ENCODE results near the gene STAM2.
"Not testable (repeated sequence)": the region's sequence is repeated elsewhere in the genome, so short reads cannot be mapped to it uniquely, and the experiment has no call there.

The STAM2 gene

GRCh38 chr2:152160378-152160777 is 15.2 kb downstream of the STAM2 start:
- not testable (repeated sequence) for H3K27ac ChIP-seq (ENCODE audit: low read depth, low read length, severe bottlenecking); H3K36me3 ChIP-seq (ENCODE audit: control insufficient read depth, insufficient read depth, low read length); H3K4me1 ChIP-seq (ENCODE audit: control insufficient read depth, insufficient read depth, low read length, poor library complexity, severe bottlenecking); H3K4me3 ChIP-seq (ENCODE audit: extremely low read depth, insufficient read depth, low read length, poor library complexity, severe bottlenecking)
- H3K9me3 ChIP-seq (ENCODE audit: control insufficient read depth, low read length): peaks cover 12% of the 10 kb centered on the region
- 100% methylated on average over 9 of the region's 31 CpGs; no CpG with 5 or more reads in 1 of the 2 experiments for WGBS, 2 experiments (ENCODE audit: insufficient coverage in 2 of 2)

- Histone ChIP-seq H3K9me3 (ENCODE audit: control insufficient read depth, low read length) (peaks cover 5% of the 10 kb centered on the region), H3K27ac (ENCODE audit: low read depth, low read length, severe bottlenecking) (no peak overlapping the region), H3K36me3 (ENCODE audit: control insufficient read depth, insufficient read depth, low read length) (peaks cover 7% of the 10 kb centered on the region), H3K4me1 (ENCODE audit: control insufficient read depth, insufficient read depth, low read length, poor library complexity, severe bottlenecking) (no peaks in the 10 kb centered on the region), H3K4me3 (ENCODE audit: extremely low read depth, insufficient read depth, low read length, poor library complexity, severe bottlenecking) (no peak overlapping the region)
- 100% methylated on average over 1 of the region's 1 CpG; no CpG with 5 or more reads in 1 of the 2 experiments for WGBS, 2 experiments (ENCODE audit: insufficient coverage in 2 of 2)
These were observed 18.3 kb downstream of the STAM2 start for GRCh38 chr2:152157253-152157652.

- H3K36me3 ChIP-seq (ENCODE audit: control insufficient read depth, insufficient read depth, low read length): peaks cover 3% of the 10 kb centered on the region
- H3K4me3 ChIP-seq (ENCODE audit: extremely low read depth, insufficient read depth, low read length, poor library complexity, severe bottlenecking): no peak overlapping the region
- H3K9me3 ChIP-seq (ENCODE audit: control insufficient read depth, low read length): no peaks in the 10 kb centered on the region
- 83 to 87% methylated on average over 3 of the region's 4 CpGs for WGBS, 2 experiments (ENCODE audit: insufficient coverage in 2 of 2)
- no peak overlapping the region for H3K27ac ChIP-seq (ENCODE audit: low read depth, low read length, severe bottlenecking)
- H3K4me1 ChIP-seq (ENCODE audit: control insufficient read depth, insufficient read depth, low read length, poor library complexity, severe bottlenecking): no peaks in the 10 kb centered on the region
These were observed 20.4 kb downstream of the STAM2 start for GRCh38 chr2:152155209-152155608.

GRCh38 chr2:152154462-152154861 is 21.1 kb downstream of the STAM2 start:
- WGBS, 2 experiments (ENCODE audit: insufficient coverage in 2 of 2): 91% methylated on average over 1 of the region's 7 CpGs; no CpG with 5 or more reads in 1 of the 2 experiments
- Histone ChIP-seq H3K9me3 (ENCODE audit: control insufficient read depth, low read length) (no peaks in the 10 kb centered on the region), H3K27ac (ENCODE audit: low read depth, low read length, severe bottlenecking) (no peak overlapping the region), H3K4me3 (ENCODE audit: extremely low read depth, insufficient read depth, low read length, poor library complexity, severe bottlenecking) (no peak overlapping the region), H3K4me1 (ENCODE audit: control insufficient read depth, insufficient read depth, low read length, poor library complexity, severe bottlenecking) (no peaks in the 10 kb centered on the region), H3K36me3 (ENCODE audit: control insufficient read depth, insufficient read depth, low read length) (peaks cover 3% of the 10 kb centered on the region)

- H3K4me3 ChIP-seq (ENCODE audit: extremely low read depth, insufficient read depth, low read length, poor library complexity, severe bottlenecking): no peak overlapping the region
- no peaks in the 10 kb centered on the region for H3K9me3 ChIP-seq (ENCODE audit: control insufficient read depth, low read length)
- no peak overlapping the region for H3K27ac ChIP-seq (ENCODE audit: low read depth, low read length, severe bottlenecking)
- no peaks in the 10 kb centered on the region for H3K4me1 ChIP-seq (ENCODE audit: control insufficient read depth, insufficient read depth, low read length, poor library complexity, severe bottlenecking)
- peaks cover 13% of the 10 kb centered on the region for H3K36me3 ChIP-seq (ENCODE audit: control insufficient read depth, insufficient read depth, low read length)
- WGBS, 2 experiments (ENCODE audit: insufficient coverage in 2 of 2): 84 to 100% methylated on average over 3 of the region's 5 CpGs
These were observed 40.9 kb downstream of the STAM2 start for GRCh38 chr2:152134488-152135280.

GRCh38 chr2:152132306-152132705 is 43.3 kb downstream of the STAM2 start:
- Histone ChIP-seq H3K36me3 (ENCODE audit: control insufficient read depth, insufficient read depth, low read length) (peaks cover 7% of the 10 kb centered on the region), H3K27ac (ENCODE audit: low read depth, low read length, severe bottlenecking) (no peak overlapping the region), H3K4me1 (ENCODE audit: control insufficient read depth, insufficient read depth, low read length, poor library complexity, severe bottlenecking) (no peaks in the 10 kb centered on the region), H3K4me3 (ENCODE audit: extremely low read depth, insufficient read depth, low read length, poor library complexity, severe bottlenecking) (no peak overlapping the region), H3K9me3 (ENCODE audit: control insufficient read depth, low read length) (no peaks in the 10 kb centered on the region)
- WGBS, 2 experiments (ENCODE audit: insufficient coverage in 2 of 2): no CpG with 5 or more reads among the region's 1 CpG

GRCh38 chr2:152127628-152128027 is 47.9 kb downstream of the STAM2 start:
- Histone ChIP-seq H3K4me3 (ENCODE audit: extremely low read depth, insufficient read depth, low read length, poor library complexity, severe bottlenecking) (no peak overlapping the region), H3K36me3 (ENCODE audit: control insufficient read depth, insufficient read depth, low read length) (peaks cover 11% of the 10 kb centered on the region), H3K4me1 (ENCODE audit: control insufficient read depth, insufficient read depth, low read length, poor library complexity, severe bottlenecking) (no peaks in the 10 kb centered on the region), H3K9me3 (ENCODE audit: control insufficient read depth, low read length) (no peaks in the 10 kb centered on the region), H3K27ac (ENCODE audit: low read depth, low read length, severe bottlenecking) (no peak overlapping the region)

- no peak overlapping the region for H3K27ac ChIP-seq (ENCODE audit: low read depth, low read length, severe bottlenecking)
- H3K4me3 ChIP-seq (ENCODE audit: extremely low read depth, insufficient read depth, low read length, poor library complexity, severe bottlenecking): no peak overlapping the region
- no peaks in the 10 kb centered on the region for H3K9me3 ChIP-seq (ENCODE audit: control insufficient read depth, low read length)
- H3K36me3 ChIP-seq (ENCODE audit: control insufficient read depth, insufficient read depth, low read length): peaks cover 9% of the 10 kb centered on the region
- WGBS, 2 experiments (ENCODE audit: insufficient coverage in 2 of 2): 86% methylated on average over 3 to 4 of the region's 4 CpGs
- no peaks in the 10 kb centered on the region for H3K4me1 ChIP-seq (ENCODE audit: control insufficient read depth, insufficient read depth, low read length, poor library complexity, severe bottlenecking)
These were observed 48.9 kb downstream of the STAM2 start for GRCh38 chr2:152126664-152127063.

- no CpG with 5 or more reads among the region's 2 CpGs for WGBS, 2 experiments (ENCODE audit: insufficient coverage in 2 of 2)
These were observed 53.4 kb downstream of the STAM2 start for GRCh38 chr2:152122161-152122560.

GRCh38 chr2:152120430-152120829 is 55.1 kb downstream of the STAM2 start:
- Histone ChIP-seq H3K9me3 (ENCODE audit: control insufficient read depth, low read length) (no peaks in the 10 kb centered on the region), H3K36me3 (ENCODE audit: control insufficient read depth, insufficient read depth, low read length) (peaks cover 2% of the 10 kb centered on the region), H3K4me3 (ENCODE audit: extremely low read depth, insufficient read depth, low read length, poor library complexity, severe bottlenecking) (no peak overlapping the region), H3K27ac (ENCODE audit: low read depth, low read length, severe bottlenecking) (no peak overlapping the region), H3K4me1 (ENCODE audit: control insufficient read depth, insufficient read depth, low read length, poor library complexity, severe bottlenecking) (no peaks in the 10 kb centered on the region)
- 83% methylated on average over 1 of the region's 1 CpG; no CpG with 5 or more reads in 1 of the 2 experiments for WGBS, 2 experiments (ENCODE audit: insufficient coverage in 2 of 2)

More at GRCh38 chr2:152122161-152122560, 53.4 kb downstream of the STAM2 start:
- H3K36me3 ChIP-seq (ENCODE audit: control insufficient read depth, insufficient read depth, low read length): peaks cover 4% of the 10 kb centered on the region
- no peaks in the 10 kb centered on the region for H3K4me1 ChIP-seq (ENCODE audit: control insufficient read depth, insufficient read depth, low read length, poor library complexity, severe bottlenecking)
- H3K27ac ChIP-seq (ENCODE audit: low read depth, low read length, severe bottlenecking): no peak overlapping the region
- H3K9me3 ChIP-seq (ENCODE audit: control insufficient read depth, low read length): no peaks in the 10 kb centered on the region
- H3K4me3 ChIP-seq (ENCODE audit: extremely low read depth, insufficient read depth, low read length, poor library complexity, severe bottlenecking): no peak overlapping the region

- H3K9me3 ChIP-seq (ENCODE audit: control insufficient read depth, low read length): no peaks in the 10 kb centered on the region
- no peak overlapping the region for H3K4me3 ChIP-seq (ENCODE audit: extremely low read depth, insufficient read depth, low read length, poor library complexity, severe bottlenecking)
- WGBS, 2 experiments (ENCODE audit: insufficient coverage in 2 of 2): 93 to 94% methylated on average over 2 of the region's 3 CpGs
- H3K36me3 ChIP-seq (ENCODE audit: control insufficient read depth, insufficient read depth, low read length): no peaks in the 10 kb centered on the region
- no peaks in the 10 kb centered on the region for H3K4me1 ChIP-seq (ENCODE audit: control insufficient read depth, insufficient read depth, low read length, poor library complexity, severe bottlenecking)
- no peak overlapping the region for H3K27ac ChIP-seq (ENCODE audit: low read depth, low read length, severe bottlenecking)
These were observed 59.6 kb downstream of the STAM2 start for GRCh38 chr2:152115952-152116351.
